CD4-positive, alpha-beta T cell treated with Interleukin-2 at 100 ng/mL for 4 hours (primary cell): ENCODE measurements around the gene THRB.

Experiments
- DNase-seq: peaks from one replicate; pipeline ENCODE4 v3.0.0-alpha.2; 2020; ENCODE audit warnings: low spot score

THRB gene

GRCh38 chr3:24306518-24306917, 188.1 kb downstream of the THRB start:
- no peak for DNase-seq

DNA sequence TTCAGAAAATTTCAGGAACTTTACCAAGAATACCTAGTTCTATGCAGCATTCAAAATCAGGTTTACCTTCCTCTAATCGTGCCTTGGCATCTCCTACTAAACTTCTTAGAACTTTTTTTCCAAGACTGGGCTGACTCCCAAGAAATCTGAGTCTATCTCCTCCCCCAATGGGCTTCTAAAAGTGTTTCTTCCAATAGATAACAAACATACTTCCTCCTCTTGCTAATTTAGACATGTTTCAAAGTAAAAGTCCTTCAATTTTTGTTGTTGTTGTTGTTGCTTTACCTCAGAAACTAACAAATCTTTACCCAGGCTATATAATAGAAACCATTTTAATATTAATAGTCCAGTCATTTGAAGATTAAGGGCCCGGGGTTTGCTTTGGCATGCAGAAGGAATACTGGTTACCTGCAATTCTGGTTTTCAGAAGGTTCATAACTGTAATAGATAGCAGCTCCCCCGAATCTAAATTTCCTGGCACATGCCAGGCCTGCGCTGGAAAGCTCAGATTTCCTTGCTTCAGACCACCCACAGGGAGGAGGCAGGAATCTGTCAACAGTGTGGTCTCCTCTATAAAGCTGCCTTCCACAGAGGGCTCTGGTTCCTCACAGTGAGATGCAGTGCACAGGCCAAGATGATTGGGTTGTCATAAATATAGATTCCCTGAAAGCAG, 188.7 kb downstream of the THRB start:
- DNase-seq = no peak

- no peak for DNase-seq
Observed at GRCh38 chr3:24303057-24303754, 191.4 kb downstream of the THRB start.

DNA sequence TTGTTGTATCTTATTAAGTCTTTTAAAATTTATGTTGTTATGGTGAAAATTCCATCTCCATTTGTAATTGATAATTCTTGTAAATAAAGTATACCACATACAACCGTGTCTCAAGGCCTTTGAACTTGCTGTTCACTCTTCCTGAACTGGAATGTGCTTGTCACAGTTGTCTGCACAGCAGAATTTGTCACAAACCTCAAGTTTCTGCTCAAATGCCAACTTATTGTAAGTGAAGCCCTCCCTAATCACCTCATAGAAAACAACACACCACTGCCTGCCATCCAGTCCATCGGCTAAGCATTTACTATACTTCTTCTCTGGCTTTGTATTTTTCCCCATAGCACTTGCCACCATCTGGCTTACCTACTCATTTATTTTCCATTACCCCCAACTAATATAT, 192.3 kb downstream of the THRB start:
- no peak for DNase-seq

- DNase-seq = no peak
Observed at GRCh38 chr3:24300949-24301348, 193.7 kb downstream of the THRB start.

DNA sequence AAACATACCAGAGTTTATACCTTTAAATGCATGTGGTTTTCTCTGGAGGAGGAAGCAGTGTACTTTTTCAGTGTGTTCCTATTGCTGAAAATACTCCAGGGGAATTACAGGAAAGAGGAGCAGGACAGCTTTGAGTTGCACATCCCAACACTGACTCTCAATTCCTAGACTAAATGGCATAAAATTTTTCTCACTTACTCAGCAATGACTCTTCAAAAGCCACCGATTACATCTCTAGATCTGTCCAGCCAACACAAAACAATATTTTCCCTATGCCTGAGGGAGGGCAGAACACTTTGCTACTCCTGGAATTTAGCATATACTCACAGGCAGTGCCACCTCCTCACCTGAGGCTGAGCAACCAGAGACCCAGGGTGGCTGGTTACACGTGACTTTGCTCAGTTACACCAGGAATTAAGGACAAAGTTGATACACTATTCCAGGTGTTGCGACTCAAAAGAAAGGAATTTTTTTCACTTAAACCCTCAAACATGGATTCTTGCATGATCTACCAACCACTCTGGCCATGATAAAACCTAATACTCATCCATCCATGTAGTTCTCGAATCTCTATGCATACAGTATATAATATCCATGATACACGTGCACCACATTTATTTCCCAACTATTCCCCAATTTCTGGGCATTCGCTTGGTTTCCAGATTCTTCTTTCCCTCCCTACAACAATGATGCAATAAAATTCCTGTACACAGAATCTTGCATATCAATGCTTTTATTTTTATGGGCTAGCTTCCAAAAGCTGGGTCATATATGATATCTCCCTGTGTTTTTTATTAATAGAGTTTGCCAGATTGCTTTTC, 194.6 kb downstream of the THRB start:
- DNase-seq = no peak

DNA sequence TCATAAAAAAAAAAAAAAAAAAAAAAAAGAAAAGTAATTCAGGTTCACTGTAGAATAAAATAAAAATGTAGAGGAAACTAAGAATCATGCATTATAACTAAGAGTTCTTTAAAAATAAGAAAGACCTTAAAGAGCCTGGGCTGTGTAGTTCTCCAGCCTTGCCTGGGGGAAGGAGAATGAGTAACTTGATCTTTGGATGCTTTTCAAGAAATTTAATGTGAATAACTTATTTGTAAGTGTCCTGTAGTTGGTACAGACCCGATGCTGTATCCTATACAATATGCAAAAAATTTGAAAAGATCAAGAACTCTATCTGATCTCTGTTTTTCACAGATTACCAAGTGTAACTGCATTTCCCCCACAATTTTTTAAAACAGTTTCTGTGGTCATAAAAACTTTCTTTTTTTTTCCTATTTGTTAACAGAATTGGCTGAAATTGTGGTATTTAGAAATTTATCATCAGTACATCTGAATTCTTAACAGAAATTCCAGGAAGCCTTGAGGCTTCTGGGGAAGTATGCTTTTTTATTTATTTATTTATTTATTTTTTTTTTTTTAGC, 195.3 kb downstream of the THRB start:
- no peak for DNase-seq

DNA sequence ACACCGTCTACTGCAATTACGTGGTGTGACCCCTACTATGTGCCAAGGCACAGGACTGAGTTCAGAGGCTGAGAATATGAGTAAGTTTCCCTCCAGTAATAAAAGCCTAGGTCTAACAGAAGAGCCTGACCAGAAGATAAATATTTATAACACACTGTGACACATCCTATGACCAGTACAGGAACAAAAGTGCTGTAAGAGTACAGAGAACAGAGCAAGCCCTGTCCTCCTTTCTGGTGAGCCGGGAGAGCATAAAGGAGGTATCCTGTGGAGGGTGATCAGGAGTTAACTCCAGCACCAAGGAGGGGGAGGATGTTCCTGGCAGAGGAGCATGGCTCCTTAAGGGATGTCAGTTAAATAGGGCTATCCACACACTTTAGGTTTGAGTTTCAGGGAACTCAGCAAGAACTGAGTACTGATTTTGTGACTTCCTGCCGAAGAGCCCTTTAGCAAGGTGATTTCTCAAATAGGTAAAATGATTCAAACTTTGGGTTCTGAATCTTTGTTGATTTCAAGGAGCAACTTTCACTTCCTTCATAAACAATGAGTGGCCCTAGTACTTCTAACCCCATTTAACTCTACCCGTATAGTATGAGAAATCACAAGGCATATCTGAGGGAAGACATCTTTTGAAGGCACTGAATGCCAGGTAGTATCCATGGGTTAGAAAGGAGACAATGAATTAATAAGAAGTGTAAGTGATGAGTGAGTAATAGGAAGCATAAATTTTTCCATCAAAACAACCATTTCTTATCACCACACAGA, 198.0 kb downstream of the THRB start:
- DNase-seq = no peak

DNA sequence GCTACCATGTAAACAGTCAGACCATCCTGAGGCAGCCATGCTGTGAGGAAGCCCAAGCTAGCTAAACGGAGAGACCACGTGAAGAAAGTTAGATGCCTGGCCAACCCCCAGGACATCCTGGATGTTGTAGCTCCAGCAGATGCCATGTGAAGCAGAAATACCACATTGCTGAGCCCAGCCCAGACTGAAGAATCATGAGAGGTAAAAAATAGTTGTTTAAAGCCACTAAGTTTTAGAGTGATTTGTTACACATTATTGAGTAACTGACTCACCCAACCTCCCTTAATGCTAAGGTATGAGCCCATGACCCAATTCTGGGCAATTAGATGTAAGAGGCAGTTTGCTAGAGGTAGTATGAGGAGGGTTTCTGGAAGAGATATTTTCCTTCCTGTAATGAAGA, 200.5 kb downstream of the THRB start:
- no peak for DNase-seq

GRCh38 chr3:24291646-24292045, 203.0 kb downstream of the THRB start:
- DNase-seq = no peak

- no peak for DNase-seq
Observed at GRCh38 chr3:24290596-24290995, 204.1 kb downstream of the THRB start.

DNA sequence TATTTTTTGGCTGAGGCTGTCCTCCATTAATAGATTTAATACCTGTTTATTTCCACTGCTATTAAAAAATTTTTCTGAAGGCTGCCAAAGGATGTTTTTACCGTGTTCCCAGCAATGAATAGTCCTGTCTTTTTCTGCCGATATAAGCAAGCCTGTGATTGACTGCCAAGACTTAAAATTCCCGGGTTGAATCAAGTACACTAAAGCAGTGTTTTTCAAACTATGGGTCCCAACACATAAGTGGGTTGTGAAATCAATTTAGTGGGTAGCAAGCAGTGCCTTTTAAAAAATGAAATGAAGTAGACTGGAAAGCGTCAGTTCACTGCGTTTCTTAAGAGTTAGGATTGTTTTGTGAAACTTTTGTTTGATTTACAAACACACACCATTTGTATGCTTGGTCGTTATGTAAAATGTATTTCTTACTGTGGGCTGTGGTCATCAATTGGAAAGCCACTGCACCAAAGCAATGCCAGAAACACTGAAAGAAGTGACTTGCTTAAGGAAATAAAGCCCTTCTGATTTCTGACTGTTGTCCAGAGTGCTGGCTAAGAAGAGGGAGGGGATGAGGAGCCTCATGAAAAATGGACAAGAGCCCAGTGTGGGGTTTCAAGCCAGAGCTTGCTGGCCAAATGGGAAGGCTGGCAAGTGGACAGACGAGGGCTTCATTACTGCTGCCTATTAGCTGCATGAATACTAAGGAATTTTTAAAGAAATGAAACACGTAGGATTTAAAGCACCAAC, 206.0 kb downstream of the THRB start:
- no peak for DNase-seq

- DNase-seq = no peak
Observed at GRCh38 chr3:24287755-24288450, 206.7 kb downstream of the THRB start.

DNA sequence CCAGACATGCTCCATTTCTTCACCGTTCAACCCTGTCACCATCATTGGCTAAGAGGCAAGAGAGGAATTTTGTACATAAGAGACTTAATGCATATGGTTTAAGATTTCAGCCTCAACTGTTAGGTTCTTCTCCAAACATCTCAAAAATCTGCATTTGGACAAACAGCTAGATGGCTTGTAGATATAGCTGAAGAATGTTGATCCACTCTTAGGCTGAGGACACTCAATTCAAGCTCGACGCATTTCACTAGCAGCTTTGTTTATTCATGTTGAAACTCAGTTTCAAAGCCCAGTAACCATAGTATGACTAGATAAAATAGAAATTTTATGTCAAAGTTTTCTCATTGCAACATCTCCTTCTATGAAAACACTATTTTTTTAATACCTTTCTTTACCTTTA, 208.2 kb downstream of the THRB start:
- no peak for DNase-seq

DNA sequence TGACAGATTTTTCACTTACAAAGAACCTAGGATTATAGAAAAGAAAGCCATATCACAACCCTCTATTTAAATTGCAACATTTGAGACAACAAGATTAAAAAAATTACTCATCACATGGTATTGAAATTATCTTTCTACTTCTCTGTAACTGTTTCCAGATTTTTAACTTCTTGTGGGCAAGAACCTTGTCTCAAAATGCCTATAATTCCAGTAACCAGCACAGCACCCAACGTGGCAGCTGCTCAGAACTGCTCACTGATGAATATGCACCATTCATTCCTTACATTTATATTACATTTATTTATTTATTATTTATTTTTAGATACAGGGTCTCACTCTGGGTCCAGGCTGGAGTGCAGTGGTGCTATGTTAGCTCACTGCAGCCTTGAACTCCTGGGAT, 216.1 kb downstream of the THRB start:
- no peak for DNase-seq

- no peak for DNase-seq
Observed at GRCh38 chr3:24273491-24273890, 221.2 kb downstream of the THRB start.

DNA sequence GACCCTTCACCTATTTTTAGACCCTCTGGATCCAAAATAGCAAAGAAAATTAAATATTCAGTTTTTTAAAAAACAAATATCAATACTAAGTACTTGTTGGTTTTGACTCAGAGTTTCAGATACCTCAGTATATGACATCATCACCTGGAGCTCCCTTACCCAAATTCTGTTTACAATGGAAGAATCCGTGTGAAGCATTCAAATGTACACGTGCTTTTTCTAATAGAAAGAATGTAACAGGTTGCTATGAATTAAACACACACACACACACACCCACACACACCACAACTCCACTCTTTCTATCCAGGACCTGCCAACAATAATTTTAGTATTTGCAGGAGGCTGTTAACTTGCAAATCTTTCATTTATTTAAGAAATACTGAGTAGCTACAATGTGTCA, 221.8 kb downstream of the THRB start:
- no peak for DNase-seq

DNA sequence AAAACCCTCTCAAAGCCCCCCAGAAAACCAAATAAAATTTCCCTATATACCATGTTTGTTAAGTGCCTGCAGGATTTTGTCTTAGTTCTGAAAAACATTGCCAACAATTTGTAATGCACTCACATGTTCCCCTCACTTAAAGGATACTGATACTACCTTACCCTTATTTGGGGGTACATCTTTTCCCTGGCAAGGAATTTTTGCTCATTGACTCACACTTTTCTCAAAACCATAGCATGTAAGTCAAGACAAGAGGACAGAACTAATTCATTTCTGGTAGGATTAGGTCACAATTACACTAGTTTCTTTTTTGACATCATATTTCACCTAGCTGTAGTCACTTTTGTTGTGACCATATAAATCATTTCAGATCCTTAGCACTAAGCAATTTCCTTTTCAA, 222.2 kb downstream of the THRB start:
- no peak for DNase-seq

GRCh38 chr3:24271228-24271627, 223.4 kb downstream of the THRB start:
- DNase-seq = no peak

DNA sequence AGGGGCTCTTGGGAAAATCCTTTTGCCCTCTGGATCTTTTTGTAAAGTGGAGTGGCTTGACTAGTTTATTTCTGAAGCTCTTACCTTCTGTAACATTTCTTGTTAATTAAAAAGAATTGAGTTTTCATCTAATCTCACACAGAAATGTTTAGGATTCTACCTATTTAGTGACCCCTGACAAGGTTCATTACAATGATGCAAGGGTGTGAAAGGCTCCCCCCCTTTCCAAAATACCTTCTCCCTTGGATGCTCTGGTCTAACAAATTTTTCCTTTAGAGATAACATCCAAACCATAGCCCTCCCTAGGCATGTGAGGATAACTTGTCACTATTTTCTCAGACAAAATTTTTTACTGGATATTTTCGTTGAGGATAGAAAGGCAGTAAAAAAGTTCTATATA, 223.9 kb downstream of the THRB start:
- DNase-seq = no peak

GRCh38 chr3:24270204-24270691, 224.4 kb downstream of the THRB start:
- DNase-seq = no peak
